Heart right ventricle (tissue), 16 donors: ENCODE results near the gene TPGS2. TPM values are rescaled to one million over a fixed set of nuclear protein-coding genes. Genes with fewer than 3 reads are reported as not detected.

Experiments used
- ATAC-seq, 8 donors: fragments of 200-7000 bp; cut with Tn5 transposase; one replicate each; pipeline ENCODE4 v1.9.1; 2020; ENCODE audit warnings: mild to moderate bottlenecking in 8 of 8, moderate library complexity in 8 of 8, moderate number of reproducible peaks in 1 of 8
- DNase-seq, 2 donors: peaks; one replicate each; pipeline ENCODE4 v3.0.0-alpha.2; 2020
- H3K27ac ChIP-seq, 10 donors: fragments of 200-600 bp; sonication (generic) in 2 of 10; one replicate each; pipeline versions ENCODE4 v1.5.0 to v1.8.0; 2020 to 2022; ENCODE audit warnings: mild to moderate bottlenecking in 3 of 10
- H3K27me3 ChIP-seq, 7 donors: fragments of 200-600 bp; one replicate each; pipeline ENCODE4 v1.8.0; 2021 to 2022; ENCODE audit warnings: mild to moderate bottlenecking in 2 of 7
- H3K36me3 ChIP-seq, 9 donors: fragments of 200-600 bp; sonication (generic) in 1 of 9; one replicate each; pipeline versions ENCODE4 v1.5.0 to v1.8.0; 2020 to 2022; ENCODE audit warnings: mild to moderate bottlenecking in 2 of 9
- H3K4me1 ChIP-seq, 9 donors: fragments of 200-600 bp; sonication (generic) in 1 of 9; one replicate each; pipeline versions ENCODE4 v1.5.0 to v1.8.0; 2020 to 2022; ENCODE audit warnings: mild to moderate bottlenecking in 4 of 9
- H3K4me3 ChIP-seq, 10 donors: fragments of 200-600 bp; sonication (generic) in 2 of 10; one replicate each; pipeline versions ENCODE4 v1.5.0 to v1.8.0; 2020 to 2022; ENCODE audit warnings: mild to moderate bottlenecking in 7 of 10, moderate library complexity in 2 of 10
- H3K9me3 ChIP-seq, 11 donors: fragments of 200-600 bp in 10 of 11; sonication (generic) in 2 of 11; one replicate each; pipeline versions ENCODE4 v1.5.0 to v1.8.0; 2013 to 2022; ENCODE audit warnings: mild to moderate bottlenecking in 2 of 11, control low read depth in 1 of 11, moderate library complexity in 1 of 11
- WGBS, 2 donors: extraction: QIAGEN DNeasy Blood & Tissue Kit; methylation state at CpG; one replicate each; pipeline ENCODE4 v1.1.7; 2013; ENCODE audit warnings: inconsistent platforms in 1 of 2; 5-methylcytosine and 5-hydroxymethylcytosine counted together
- intact Hi-C, 10 donors: fragments of 100-400 bp; cut with DNase I; formaldehyde crosslinking; loops; one replicate each; pipeline versions ENCODE4 v1.11.1 to v1.14.2; 2022
- polyA plus RNA-seq, 2 donors: library from polyadenylated mRNA; stranded (reverse); fragments of 200-250 nt; gene quantifications; one replicate each; pipeline ENCODE4 v1.2.3, GENCODE V29; 2013
- total RNA-seq, 10 donors: library from RNA; stranded (reverse); fragmentation: NEBNext Ultra II Directional in 3 of 10; extraction: Animal tissue kit (Norgen Biotek cat#: 25700) in 3 of 10; gene quantifications; one replicate each; pipeline versions ENCODE4 v1.2.1 to v1.2.4, GENCODE V29; 2021 to 2023
- TF ChIP-seq, protein P1 (sequence below), 9 donors: fragments of 200-600 bp; sonication (generic) in 2 of 9; IDR thresholded peaks; one replicate each; pipeline versions ENCODE4 v1.5.0 to v1.8.0; 2021 to 2022; ENCODE audit warnings: antibody characterized with exemption in 9 of 9, mild to moderate bottlenecking in 5 of 9, moderate library complexity in 1 of 9
- donor health status: Arrhythmogenic right ventricular cardiomyopathy.
- donor health status: ischemic (EF 13 %, LVEDD 7.1; RV severe dilation, severe dysfunction).
- donor health status: healthy with polysubstance abuse.
- donor health status: DM: no; HTN: yes; CAD: no.
- donor health status: DM: no; HTN: no; CAD: no.
- donor health status: ischemic (EF 25% LVEDD 6.9; RV normal size, moderate dysfunction).
- donor health status: ischemic (EF 25% LVEDD 5.7; RV mildly dilated, moderate dysfunction).
- donor health status: healthy.
- donor health status: DM: yes; HTN: yes; CAD: no.
- donor health status: Ischemic cardiomyopathy.
- donor health status: ischemic (EF 35%, LVEDD 5.7; RV mildly dilated, moderate dysfunction).
- donor health status: nonischemic (EF 11% LVEDD 7.7; RV severe dilation, severe dysfunction).
- donor health status: DM: yes; HTN: yes; CAD: no.
- donor health status: PGD.
- donor health status: ischemic (EF 29% LVEDD 5.4; RV normal size, mild dysfunction).
- donor health status: nonischemic (EF 23%, LVEDD 6.1; RV moderate dilation, normal function).

The TPGS2 gene
- total and polyA plus RNA-seq, 12 donors = 12.4 to 41.2 (median 27.6) TPM

- Histone ChIP-seq H3K9me3 (no peaks in the 10 kb centered on the region), H3K4me3 (no peak overlapping the region), H3K4me1 (no peaks in the 10 kb centered on the region), H3K27ac (no peak overlapping the region), H3K27me3 (no peaks in the 10 kb centered on the region), H3K36me3 (peaks cover 0 to 58% (median 3%) of the 10 kb centered on the region in 9 donors)
- 76 to 82% methylated on average over 6 of the region's 6 CpGs for WGBS, 2 donors
- intact Hi-C loops = no loop called here
- DNase-seq (no peak), ATAC-seq (peak in 1 of 8 donors; percentile 9)
- TF ChIP-seq, protein P1, sequence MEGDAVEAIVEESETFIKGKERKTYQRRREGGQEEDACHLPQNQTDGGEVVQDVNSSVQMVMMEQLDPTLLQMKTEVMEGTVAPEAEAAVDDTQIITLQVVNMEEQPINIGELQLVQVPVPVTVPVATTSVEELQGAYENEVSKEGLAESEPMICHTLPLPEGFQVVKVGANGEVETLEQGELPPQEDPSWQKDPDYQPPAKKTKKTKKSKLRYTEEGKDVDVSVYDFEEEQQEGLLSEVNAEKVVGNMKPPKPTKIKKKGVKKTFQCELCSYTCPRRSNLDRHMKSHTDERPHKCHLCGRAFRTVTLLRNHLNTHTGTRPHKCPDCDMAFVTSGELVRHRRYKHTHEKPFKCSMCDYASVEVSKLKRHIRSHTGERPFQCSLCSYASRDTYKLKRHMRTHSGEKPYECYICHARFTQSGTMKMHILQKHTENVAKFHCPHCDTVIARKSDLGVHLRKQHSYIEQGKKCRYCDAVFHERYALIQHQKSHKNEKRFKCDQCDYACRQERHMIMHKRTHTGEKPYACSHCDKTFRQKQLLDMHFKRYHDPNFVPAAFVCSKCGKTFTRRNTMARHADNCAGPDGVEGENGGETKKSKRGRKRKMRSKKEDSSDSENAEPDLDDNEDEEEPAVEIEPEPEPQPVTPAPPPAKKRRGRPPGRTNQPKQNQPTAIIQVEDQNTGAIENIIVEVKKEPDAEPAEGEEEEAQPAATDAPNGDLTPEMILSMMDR (IDR thresholded peaks at IDR 0.05) = no peak
Observed at GRCh38 chr18:36744261-36744876, 84.4 kb downstream of the TPGS2 start.

Other genes starting within 250 kb of the TPGS2 start
- gene KIAA1328, start 125 bp upstream of the TPGS2 start, total RNA-seq = 1 to 10 TPM; 4.0 to 6.3 (median 5.4) TPM
- 1 to 10 TPM; 1.9 to 2.5 TPM for gene KIAA1328, start 125 bp upstream of the TPGS2 start, polyA plus RNA-seq